ENCODE measurements around the gene FAAP20. TPM values are rescaled to one million over a fixed set of nuclear protein-coding genes. Genes with fewer than 3 reads are reported as not detected.
A peak's percentile ranks its signal among the peaks of the same experiment; 100 is the strongest.

The FAAP20 gene
- total RNA-seq, 1 donor from 2014 or later = 93.7 TPM

DNA sequence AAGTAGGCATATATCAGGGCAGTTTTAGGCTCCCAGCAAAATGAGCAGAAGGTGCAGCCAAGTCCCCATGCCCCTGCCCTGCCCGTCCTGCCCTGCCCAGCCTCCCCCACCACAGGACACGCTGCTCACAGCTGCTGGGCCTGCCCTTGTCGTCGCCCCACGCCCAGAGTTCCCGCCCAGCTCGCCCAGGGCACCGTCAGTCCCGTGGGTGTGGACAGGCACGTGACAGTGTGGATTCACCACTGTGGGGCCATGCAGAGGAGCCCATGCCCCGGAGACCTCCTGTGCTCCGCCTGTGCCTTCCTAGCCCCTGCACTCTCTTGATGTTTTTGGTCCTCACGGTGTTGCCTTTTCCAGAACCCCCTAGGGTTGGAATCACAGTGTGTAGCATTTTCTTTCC, 7.0 kb downstream of the FAAP20 start:
- no peaks in the 10 kb centered on the region for H3K9me3 Mint-ChIP-seq
- H3K4me3 Mint-ChIP-seq = no peak overlapping the region
- H3K4me1 Mint-ChIP-seq = peaks cover 20% of the 10 kb centered on the region
- no peak for DNase-seq (ENCODE audit: low read depth, low spot score)
- H3K36me3 Mint-ChIP-seq (ENCODE audit: low read depth) = no peaks in the 10 kb centered on the region
- H3K27ac Mint-ChIP-seq (ENCODE audit: unreplicated experiment) = no peak overlapping the region
- TF ChIP-seq CTCF (conservative IDR thresholded peaks at IDR 0.05) = no peak
- H3K27me3 Mint-ChIP-seq (ENCODE audit: low read depth) = no peaks in the 10 kb centered on the region

DNA sequence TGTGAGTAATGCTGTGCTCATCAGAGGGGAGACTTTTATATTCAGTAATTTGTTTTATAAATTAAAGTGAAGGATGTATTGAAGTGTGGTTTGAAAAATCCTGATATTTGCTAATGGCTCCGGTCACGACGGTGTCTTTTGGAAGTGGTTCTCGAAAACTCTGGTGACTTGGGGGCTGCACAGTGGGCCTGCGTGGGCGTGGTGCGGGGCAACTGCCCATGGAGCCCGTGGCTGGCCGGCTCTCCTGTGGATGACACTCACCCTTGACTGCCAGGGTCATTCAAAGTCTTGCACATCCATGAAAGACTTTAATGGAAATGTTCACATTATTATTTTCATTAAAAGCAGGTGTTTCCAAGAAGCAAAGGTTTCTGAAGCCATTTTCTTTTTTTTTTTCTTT, 7.7 kb downstream of the FAAP20 start:
- Mint-ChIP-seq H3K27me3 (ENCODE audit: low read depth) (no peaks in the 10 kb centered on the region), H3K9me3 (no peaks in the 10 kb centered on the region), H3K4me3 (peak overlapping the region; percentile 29), H3K4me1 (peaks cover 20% of the 10 kb centered on the region), H3K27ac (ENCODE audit: unreplicated experiment) (no peak overlapping the region), H3K36me3 (ENCODE audit: low read depth) (no peaks in the 10 kb centered on the region)
- no peak for TF ChIP-seq CTCF (conservative IDR thresholded peaks at IDR 0.05)
- no peak for DNase-seq (ENCODE audit: low read depth, low spot score)

GRCh38 chr1:2185880-2186855, 8.4 kb downstream of the FAAP20 start:
- peak overlapping the region; percentile 29 for H3K4me3 Mint-ChIP-seq
- peaks cover 16% of the 10 kb centered on the region for H3K4me1 Mint-ChIP-seq
- H3K36me3 Mint-ChIP-seq (ENCODE audit: low read depth) = no peaks in the 10 kb centered on the region
- TF ChIP-seq CTCF (conservative IDR thresholded peaks at IDR 0.05) = no peak
- no peak for DNase-seq (ENCODE audit: low read depth, low spot score)
- no peaks in the 10 kb centered on the region for H3K9me3 Mint-ChIP-seq
- H3K27me3 Mint-ChIP-seq (ENCODE audit: low read depth) = no peaks in the 10 kb centered on the region
- H3K27ac Mint-ChIP-seq (ENCODE audit: unreplicated experiment) = no peak overlapping the region

- no peaks in the 10 kb centered on the region for H3K27me3 Mint-ChIP-seq (ENCODE audit: low read depth)
- H3K27ac Mint-ChIP-seq (ENCODE audit: unreplicated experiment) = no peak overlapping the region
- no peak for TF ChIP-seq CTCF (conservative IDR thresholded peaks at IDR 0.05)
- no peaks in the 10 kb centered on the region for H3K9me3 Mint-ChIP-seq
- no peak overlapping the region for H3K4me3 Mint-ChIP-seq
- no peaks in the 10 kb centered on the region for H3K36me3 Mint-ChIP-seq (ENCODE audit: low read depth)
- DNase-seq (ENCODE audit: low read depth, low spot score) = no peak
- peaks cover 9% of the 10 kb centered on the region for H3K4me1 Mint-ChIP-seq
Observed at GRCh38 chr1:2184934-2185333, 9.6 kb downstream of the FAAP20 start.

- Mint-ChIP-seq H3K4me3 (no peak overlapping the region), H3K27ac (ENCODE audit: unreplicated experiment) (no peak overlapping the region), H3K36me3 (ENCODE audit: low read depth) (no peaks in the 10 kb centered on the region), H3K4me1 (peaks cover 8% of the 10 kb centered on the region), H3K9me3 (no peaks in the 10 kb centered on the region), H3K27me3 (ENCODE audit: low read depth) (no peaks in the 10 kb centered on the region)
- TF ChIP-seq CTCF (conservative IDR thresholded peaks at IDR 0.05) = no peak
- no peak for DNase-seq (ENCODE audit: low read depth, low spot score)
Observed at GRCh38 chr1:2184531-2184930, 10.0 kb downstream of the FAAP20 start.
